Endothelial cell of umbilical vein (primary cell): Measurements from ENCODE around the gene TRAPPC3. TPM values are rescaled to one million over a fixed set of nuclear protein-coding genes. Genes with fewer than 3 reads are reported as not detected.

ENCODE experiments used
- BruUV-seq: library from RNA; stranded (reverse); fragments of 400-500 nt; replicated peaks from 2 replicates; lab custom pipeline; 2021; lab: Mats Ljungman, UMichigan
- CTCF ChIA-PET: fragments of 300-600, 350-600 bp; sonication (Branson Sonifier 250); formaldehyde crosslinking; loops from one replicate; lab custom pipeline; 2021; ENCODE audit warnings: antibody characterized with exemption, inconsistent platforms; lab: Charles Lee
- POLR2A ChIA-PET: fragments of 300-600, 350-600 bp; sonication (Branson Sonifier 250); formaldehyde crosslinking; loops from one replicate; lab custom pipeline; 2021; ENCODE audit warnings: antibody characterized with exemption, inconsistent platforms; lab: Charles Lee
- DNase-seq: peaks from one replicate; pipeline ENCODE4 v3.0.0-alpha.2; 2011; ENCODE audit warnings: low read depth, low spot score
- FAIRE-seq: peaks from 2 replicates; lab custom pipeline; 2011; peaks lifted over from hg19 to GRCh38; lab: Jason Lieb, UNC
- H2AFZ ChIP-seq: 2 replicates; pipeline ENCODE4 v1.6.0; 2012; ENCODE audit warnings: low read depth, low read length, control low read depth, inconsistent platforms
- H3K27ac ChIP-seq: 2 replicates; pipeline ENCODE4 v1.5.1; 2011; ENCODE audit warnings: low read depth, mild to moderate bottlenecking, control low read depth, low read length, moderate library complexity; ENCODE audit not compliant: insufficient read depth
- H3K27me3 ChIP-seq, 2 experiments: 2 replicates each; pipeline versions ENCODE4 v1.6.0 to v1.6.1; 2011; ENCODE audit warnings: low read length in 2 of 2, mixed read lengths in 1 of 2; ENCODE audit not compliant: control insufficient read depth in 2 of 2, insufficient read depth in 2 of 2
- H3K36me3 ChIP-seq, 2 experiments: 2 replicates in 1 of 2; 3 replicates in 1 of 2; pipeline ENCODE4 v1.5.1; 2011; ENCODE audit warnings: low read length in 2 of 2, mild to moderate bottlenecking in 1 of 2, moderate library complexity in 1 of 2; ENCODE audit not compliant: control insufficient read depth in 2 of 2, insufficient read depth in 2 of 2; ENCODE audit errors: extremely low read depth in 1 of 2
- H3K4me1 ChIP-seq: 3 replicates; pipeline ENCODE4 v1.5.1; 2011; ENCODE audit warnings: mild to moderate bottlenecking, low read length; ENCODE audit not compliant: control insufficient read depth, insufficient read depth; ENCODE audit errors: extremely low read depth
- H3K4me2 ChIP-seq: 2 replicates; pipeline ENCODE4 v1.6.1; 2011; ENCODE audit warnings: low read length, control low read depth, mixed read lengths; ENCODE audit not compliant: insufficient read depth
- H3K4me3 ChIP-seq, 3 experiments: fragments of 200-600 bp in 1 of 3; sonication (generic), shearing (Covaris generic) in 1 of 3; replicated peaks in 1 of 3; 2 replicates each; pipeline ENCODE4 v1.5.1; 2011 to 2016; ENCODE audit warnings: control low read depth in 3 of 3, low read length in 3 of 3, mild to moderate bottlenecking in 2 of 3, inconsistent platforms in 1 of 3, low read depth in 1 of 3, moderate library complexity in 1 of 3; ENCODE audit not compliant: insufficient read depth in 1 of 3
- H3K79me2 ChIP-seq: 2 replicates; pipeline ENCODE4 v1.6.0; 2012; ENCODE audit warnings: low read length, inconsistent platforms; ENCODE audit not compliant: control insufficient read depth, insufficient read depth
- H3K9ac ChIP-seq: replicated peaks from 2 replicates; pipeline ENCODE3; 2011; ENCODE audit warnings: low read length, control low read depth; ENCODE audit not compliant: insufficient read depth; ENCODE audit errors: extremely low read depth
- H3K9me1 ChIP-seq: replicated peaks from 3 replicates; pipeline ENCODE4 v1.6.0; 2011; ENCODE audit warnings: mild to moderate bottlenecking, low read length; ENCODE audit not compliant: control insufficient read depth, insufficient read depth; ENCODE audit errors: extremely low read depth
- H3K9me3 ChIP-seq: replicated peaks from 2 replicates; pipeline ENCODE4 v1.5.1; 2012; ENCODE audit warnings: low read length, inconsistent platforms; ENCODE audit not compliant: control insufficient read depth, insufficient read depth
- H4K20me1 ChIP-seq: replicated peaks from 2 replicates; pipeline ENCODE3; 2011; ENCODE audit warnings: mild to moderate bottlenecking, low read length; ENCODE audit not compliant: control insufficient read depth, insufficient read depth; ENCODE audit errors: extremely low read depth
- CTCF ChIP-seq, 2 donors: IDR thresholded peaks; 1 replicate in 1 of 2; 2 replicates in 1 of 2; pipeline ENCODE4 v1.5.1; 2011; ENCODE audit warnings: low read length in 2 of 2, mild to moderate bottlenecking in 2 of 2, moderate library complexity in 2 of 2, control low read depth in 1 of 2, inconsistent platforms in 1 of 2, low read depth in 1 of 2; ENCODE audit not compliant: insufficient read depth in 1 of 2; ENCODE audit errors: extremely low read depth in 1 of 2
- EZH2 ChIP-seq: IDR thresholded peaks from 2 replicates; pipeline ENCODE4 v1.6.1; 2012; ENCODE audit warnings: borderline replicate concordance, low read depth, mild to moderate bottlenecking, moderate library complexity, low read length, inconsistent platforms; ENCODE audit not compliant: severe bottlenecking
- FOS ChIP-seq: IDR thresholded peaks from 2 replicates; pipeline ENCODE4 v1.6.1; 2011; ENCODE audit warnings: mild to moderate bottlenecking, low read length, moderate library complexity, borderline replicate concordance; ENCODE audit not compliant: insufficient read depth
- GATA2 ChIP-seq: IDR thresholded peaks from 2 replicates; pipeline ENCODE4 v1.7.0; 2011; ENCODE audit warnings: low read depth, mild to moderate bottlenecking, moderate library complexity, mixed read lengths, low read length; ENCODE audit not compliant: insufficient read length, insufficient read depth
- JUN ChIP-seq: IDR thresholded peaks from 2 replicates; pipeline ENCODE4 v1.6.1; 2011; ENCODE audit warnings: borderline replicate concordance, low read depth; ENCODE audit not compliant: insufficient read length, insufficient read depth
- MAX ChIP-seq: IDR thresholded peaks from 2 replicates; pipeline ENCODE4 v1.6.1; 2011; ENCODE audit not compliant: insufficient read depth, insufficient read length
- MYC ChIP-seq: IDR thresholded peaks from one replicate; pipeline ENCODE4 v1.6.1; 2011; ENCODE audit warnings: mild to moderate bottlenecking, low read depth, low read length
- POLR2A ChIP-seq: IDR thresholded peaks from 2 replicates; pipeline ENCODE4 v1.6.1; 2012; ENCODE audit warnings: low read depth, mild to moderate bottlenecking, control low read depth, low read length
- POLR2AphosphoS5 ChIP-seq: IDR thresholded peaks from 2 replicates; pipeline ENCODE4 v1.6.1; 2012; ENCODE audit warnings: low read depth, mild to moderate bottlenecking, control low read depth, low read length, moderate library complexity; ENCODE audit not compliant: insufficient read depth
- dilution Hi-C: fragments of 300-500 bp; cut with MboI; formaldehyde crosslinking; loops from one replicate; pipeline ENCODE4 v1.15.0; 2019; ENCODE audit warnings: low sequenced_read_pairs; ENCODE audit not compliant: extremely low pct_ligation_motif_present
- intact Hi-C: fragments of 100-400 bp; cut with micrococcal nuclease; formaldehyde crosslinking; loops from one replicate; pipeline ENCODE4 v1.10.0; 2022
- polyA plus RNA-seq, 4 experiments: library from polyadenylated mRNA; depleted of rRNA in 3 of 4; stranded (reverse) in 3 of 4; unstranded in 1 of 4; fragments of >200 nt; gene quantifications; 2 replicates each; pipeline versions ENCODE4 v1.2.1 to v1.2.3, GENCODE V29; 2011 to 2012; ENCODE audit warnings: missing spikeins in 1 of 4
- total RNA-seq: library from RNA; stranded (reverse); gene quantifications from 2 replicates; pipeline ENCODE4 v1.2.3, GENCODE V29; 2021

The TRAPPC3 gene
- total and polyA plus RNA-seq, 2 donors (not counting 3 experiments of a cell fraction or from before 2014, with no cell fraction given) = 93.4 to 125 TPM

GRCh38 chr1:36161641-36162531 is 12.6 kb upstream of the TRAPPC3 start:
- H3K36me3 ChIP-seq = no peaks in the 10 kb centered on the region

More at GRCh38 chr1:36161641-36162531, 12.6 kb upstream of the TRAPPC3 start:
- dilution Hi-C loops (no loop called here), intact Hi-C loops (loop anchor here (1.0 kb wide), 4 partner anchors 11 to 26 kb away; partner anchors contain the start of gene TRAPPC3)
- Histone ChIP-seq H3K9me3 (no peaks in the 10 kb centered on the region), H3K27ac (peak overlapping the region; percentile 97), H3K79me2 (peaks cover 99% of the 10 kb centered on the region), H3K9ac (peak overlapping the region; percentile 90), H3K4me2 (peak overlapping the region; percentile 87), H3K4me3 (peak overlapping the region in 1 of 3 experiments; percentile 66), H2AFZ (no peak overlapping the region), H3K27me3 (no peaks in the 10 kb centered on the region), H4K20me1 (peaks cover 5% of the 10 kb centered on the region), H3K9me1 (no peaks in the 10 kb centered on the region), H3K4me1 (peaks cover 51% of the 10 kb centered on the region)
- BruUV-seq = no TSS peak
- TF ChIP-seq GATA2 (no peak), FOS (no peak), EZH2 (no peak), MYC (no peak), POLR2AphosphoS5 (no peak), MAX (no peak), CTCF (IDR thresholded peaks at IDR 0.05; ENCODE audit: extremely low read depth in 1 of 2, insufficient read depth in 1 of 2, low read depth in 1 of 2, low read length in 2 of 2) (no peak), POLR2A (no peak), JUN (no peak)
- POLR2A ChIA-PET = interaction anchor here (1.5 to 2.4 kb wide), 2 partner anchors 8 to 11 kb away, joined by 6 to 10 read pairs; no protein-coding TSS in a partner anchor
- DNase-seq = peak; percentile 31
- CTCF ChIA-PET = interaction anchor here (2.0 to 4.8 kb wide), 6 partner anchors 11 to 124 kb away, joined by 13 to 62 read pairs (median 16); partner anchors contain the start of gene TRAPPC3
- peak; percentile 65 for FAIRE-seq
